Thyroid gland (tissue), 4 donors: Measurements from ENCODE around the gene HHEX.

ENCODE experiments used
- POLR2A ChIP-seq, 2 donors: fragments of 450-650 bp; IDR thresholded peaks; one replicate each; pipeline ENCODE4 v1.6.1; 2017; ENCODE audit warnings: antibody characterized with exemption in 2 of 2, mild to moderate bottlenecking in 2 of 2, moderate library complexity in 1 of 2
- TF ChIP-seq, protein P1 (sequence below), 6 experiments: fragments of 200-600 bp in 3 of 6; fragments of 450-650 bp in 3 of 6; sonication (generic) in 3 of 6; IDR thresholded peaks; one replicate each; pipeline ENCODE4 v1.5.1; 2016 to 2019; ENCODE audit warnings: antibody characterized with exemption in 6 of 6, mild to moderate bottlenecking in 2 of 6, inconsistent platforms in 1 of 6, moderate library complexity in 1 of 6

DNA sequence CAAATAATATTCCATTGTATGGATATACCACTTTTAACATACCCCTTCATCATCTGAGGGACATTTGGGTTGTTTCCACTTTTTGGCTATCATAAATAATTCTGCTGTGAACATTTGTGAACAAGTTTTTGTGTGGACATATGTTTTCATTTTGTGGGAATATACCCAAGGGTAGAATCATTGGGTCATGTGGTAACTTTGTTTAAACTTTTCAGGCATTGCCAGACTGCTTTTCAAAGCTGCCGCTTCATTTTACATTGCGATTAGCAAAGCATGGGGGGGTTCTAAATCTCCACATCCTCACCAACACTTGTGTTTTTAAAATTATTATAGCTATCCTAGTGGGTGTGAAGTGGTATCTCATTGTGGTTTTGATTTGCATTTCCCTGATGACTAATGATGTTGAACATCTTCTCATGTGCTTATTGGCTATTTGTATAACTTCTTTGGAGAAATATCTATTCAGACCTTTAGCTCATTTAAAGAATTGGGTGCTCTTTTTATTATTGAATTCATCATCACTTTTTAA lies 8.4 kb upstream of the HHEX start:
- TF ChIP-seq, protein P1, sequence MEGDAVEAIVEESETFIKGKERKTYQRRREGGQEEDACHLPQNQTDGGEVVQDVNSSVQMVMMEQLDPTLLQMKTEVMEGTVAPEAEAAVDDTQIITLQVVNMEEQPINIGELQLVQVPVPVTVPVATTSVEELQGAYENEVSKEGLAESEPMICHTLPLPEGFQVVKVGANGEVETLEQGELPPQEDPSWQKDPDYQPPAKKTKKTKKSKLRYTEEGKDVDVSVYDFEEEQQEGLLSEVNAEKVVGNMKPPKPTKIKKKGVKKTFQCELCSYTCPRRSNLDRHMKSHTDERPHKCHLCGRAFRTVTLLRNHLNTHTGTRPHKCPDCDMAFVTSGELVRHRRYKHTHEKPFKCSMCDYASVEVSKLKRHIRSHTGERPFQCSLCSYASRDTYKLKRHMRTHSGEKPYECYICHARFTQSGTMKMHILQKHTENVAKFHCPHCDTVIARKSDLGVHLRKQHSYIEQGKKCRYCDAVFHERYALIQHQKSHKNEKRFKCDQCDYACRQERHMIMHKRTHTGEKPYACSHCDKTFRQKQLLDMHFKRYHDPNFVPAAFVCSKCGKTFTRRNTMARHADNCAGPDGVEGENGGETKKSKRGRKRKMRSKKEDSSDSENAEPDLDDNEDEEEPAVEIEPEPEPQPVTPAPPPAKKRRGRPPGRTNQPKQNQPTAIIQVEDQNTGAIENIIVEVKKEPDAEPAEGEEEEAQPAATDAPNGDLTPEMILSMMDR (IDR thresholded peaks at IDR 0.05) = no peak
- no peak for TF ChIP-seq POLR2A (IDR thresholded peaks at IDR 0.05)
